ENCODE data around the gene SLC17A5. TPM values are rescaled to one million over a fixed set of nuclear protein-coding genes. Genes with fewer than 3 reads are reported as not detected.

Gene SLC17A5
- total and polyA plus RNA-seq, 9 of the 15 experiments (the other 6 are each of a cell fraction or from before 2014, with no cell fraction given): 1.3 to 7.2 (median 3.4) TPM

DNA sequence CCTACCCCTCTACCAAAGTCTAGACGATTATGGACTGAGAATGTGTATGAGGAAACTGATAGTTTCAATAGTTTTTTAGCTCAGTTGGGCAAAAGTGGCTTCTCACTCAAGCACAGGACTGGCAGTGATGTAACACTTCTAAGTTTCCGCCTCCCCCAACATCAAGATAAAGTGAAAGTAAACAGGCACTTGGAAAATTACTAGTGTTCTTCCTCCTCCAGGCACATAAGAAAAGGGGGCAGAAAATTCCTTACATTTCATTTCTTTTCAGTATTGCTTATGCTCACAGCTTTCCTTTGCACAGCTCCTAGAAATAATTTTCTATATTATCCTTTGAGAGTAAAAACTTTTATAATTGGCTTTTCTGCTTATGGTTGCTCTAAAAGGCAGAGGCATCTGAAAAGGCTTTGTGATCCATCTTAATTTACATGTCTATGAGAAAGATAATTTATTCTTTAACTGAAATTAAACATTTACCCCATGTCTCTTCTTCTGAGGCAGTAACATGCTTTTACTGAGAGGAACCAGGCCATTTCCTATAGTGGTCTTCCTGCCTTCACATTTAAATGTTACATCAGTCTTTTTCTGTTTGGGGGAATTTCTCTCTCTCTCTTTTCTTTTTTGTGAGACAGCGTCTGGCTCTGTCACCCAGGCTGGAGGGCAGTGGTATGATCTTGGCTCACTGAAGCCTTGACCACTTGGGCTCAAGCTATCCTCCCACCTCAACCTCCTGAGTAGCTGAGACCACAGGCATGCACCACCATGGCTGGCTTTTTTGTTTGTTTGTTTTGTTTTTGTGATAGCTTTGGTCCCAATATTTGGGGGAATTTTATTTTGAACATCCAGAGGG is 68.0 kb downstream of the SLC17A5 start (continued):
- TF ChIP-seq BRD9 (IDR thresholded peaks at IDR 0.05; ENCODE audit: low read depth, partially characterized antibody) (peak; percentile 24), JUND (IDR thresholded peaks at IDR 0.05; ENCODE audit: borderline replicate concordance, low read depth, low read length) (peak; percentile 53; the same call in 1 of the 2 replicates), JUND (tag; IDR thresholded peaks at IDR 0.05; ENCODE audit: borderline replicate concordance, low read depth, low read length) (peak; percentile 66; the same call in 1 of the 3 replicates), SREBF1 (IDR thresholded peaks at IDR 0.05; ENCODE audit: borderline replicate concordance, low read depth, low read length) (no peak), ZNF76 (CRISPR knock-in tag; IDR thresholded peaks at IDR 0.05; ENCODE audit: borderline replicate concordance) (no peak), NBN (IDR thresholded peaks at IDR 0.05; ENCODE audit: low read depth) (peak; percentile 26; the same call in 1 of the 2 replicates), SMARCE1 (IDR thresholded peaks at IDR 0.05) (peak; percentile 72; the same call in 1 of the 2 replicates), KDM1A (IDR thresholded peaks at IDR 0.05) (no peak), MTA3 (IDR thresholded peaks at IDR 0.05; ENCODE audit: borderline replicate concordance) (no peak; the same call in 1 of the 2 replicates)
- TF ChIP-seq, protein P1, sequence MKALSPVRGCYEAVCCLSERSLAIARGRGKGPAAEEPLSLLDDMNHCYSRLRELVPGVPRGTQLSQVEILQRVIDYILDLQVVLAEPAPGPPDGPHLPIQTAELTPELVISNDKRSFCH (CRISPR knock-in tag; IDR thresholded peaks at IDR 0.05): no peak
- TF ChIP-seq, protein P1 (tag; IDR thresholded peaks at IDR 0.05): no peak
- TF ChIP-seq, protein P2, sequence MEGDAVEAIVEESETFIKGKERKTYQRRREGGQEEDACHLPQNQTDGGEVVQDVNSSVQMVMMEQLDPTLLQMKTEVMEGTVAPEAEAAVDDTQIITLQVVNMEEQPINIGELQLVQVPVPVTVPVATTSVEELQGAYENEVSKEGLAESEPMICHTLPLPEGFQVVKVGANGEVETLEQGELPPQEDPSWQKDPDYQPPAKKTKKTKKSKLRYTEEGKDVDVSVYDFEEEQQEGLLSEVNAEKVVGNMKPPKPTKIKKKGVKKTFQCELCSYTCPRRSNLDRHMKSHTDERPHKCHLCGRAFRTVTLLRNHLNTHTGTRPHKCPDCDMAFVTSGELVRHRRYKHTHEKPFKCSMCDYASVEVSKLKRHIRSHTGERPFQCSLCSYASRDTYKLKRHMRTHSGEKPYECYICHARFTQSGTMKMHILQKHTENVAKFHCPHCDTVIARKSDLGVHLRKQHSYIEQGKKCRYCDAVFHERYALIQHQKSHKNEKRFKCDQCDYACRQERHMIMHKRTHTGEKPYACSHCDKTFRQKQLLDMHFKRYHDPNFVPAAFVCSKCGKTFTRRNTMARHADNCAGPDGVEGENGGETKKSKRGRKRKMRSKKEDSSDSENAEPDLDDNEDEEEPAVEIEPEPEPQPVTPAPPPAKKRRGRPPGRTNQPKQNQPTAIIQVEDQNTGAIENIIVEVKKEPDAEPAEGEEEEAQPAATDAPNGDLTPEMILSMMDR (IDR thresholded peaks at IDR 0.05 in 2 of 3, conservative IDR thresholded peaks at IDR 0.05 in 1 of 3; ENCODE audit: insufficient read depth in 2 of 3, low read depth in 1 of 3, low read length in 3 of 3): no peak
- TF ChIP-seq, protein P3, sequence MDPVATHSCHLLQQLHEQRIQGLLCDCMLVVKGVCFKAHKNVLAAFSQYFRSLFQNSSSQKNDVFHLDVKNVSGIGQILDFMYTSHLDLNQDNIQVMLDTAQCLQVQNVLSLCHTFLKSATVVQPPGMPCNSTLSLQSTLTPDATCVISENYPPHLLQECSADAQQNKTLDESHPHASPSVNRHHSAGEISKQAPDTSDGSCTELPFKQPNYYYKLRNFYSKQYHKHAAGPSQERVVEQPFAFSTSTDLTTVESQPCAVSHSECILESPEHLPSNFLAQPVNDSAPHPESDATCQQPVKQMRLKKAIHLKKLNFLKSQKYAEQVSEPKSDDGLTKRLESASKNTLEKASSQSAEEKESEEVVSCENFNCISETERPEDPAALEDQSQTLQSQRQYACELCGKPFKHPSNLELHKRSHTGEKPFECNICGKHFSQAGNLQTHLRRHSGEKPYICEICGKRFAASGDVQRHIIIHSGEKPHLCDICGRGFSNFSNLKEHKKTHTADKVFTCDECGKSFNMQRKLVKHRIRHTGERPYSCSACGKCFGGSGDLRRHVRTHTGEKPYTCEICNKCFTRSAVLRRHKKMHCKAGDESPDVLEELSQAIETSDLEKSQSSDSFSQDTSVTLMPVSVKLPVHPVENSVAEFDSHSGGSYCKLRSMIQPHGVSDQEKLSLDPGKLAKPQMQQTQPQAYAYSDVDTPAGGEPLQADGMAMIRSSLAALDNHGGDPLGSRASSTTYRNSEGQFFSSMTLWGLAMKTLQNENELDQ (CRISPR knock-in tag; IDR thresholded peaks at IDR 0.05; ENCODE audit: borderline replicate concordance): no peak
- TF ChIP-seq, protein P4, sequence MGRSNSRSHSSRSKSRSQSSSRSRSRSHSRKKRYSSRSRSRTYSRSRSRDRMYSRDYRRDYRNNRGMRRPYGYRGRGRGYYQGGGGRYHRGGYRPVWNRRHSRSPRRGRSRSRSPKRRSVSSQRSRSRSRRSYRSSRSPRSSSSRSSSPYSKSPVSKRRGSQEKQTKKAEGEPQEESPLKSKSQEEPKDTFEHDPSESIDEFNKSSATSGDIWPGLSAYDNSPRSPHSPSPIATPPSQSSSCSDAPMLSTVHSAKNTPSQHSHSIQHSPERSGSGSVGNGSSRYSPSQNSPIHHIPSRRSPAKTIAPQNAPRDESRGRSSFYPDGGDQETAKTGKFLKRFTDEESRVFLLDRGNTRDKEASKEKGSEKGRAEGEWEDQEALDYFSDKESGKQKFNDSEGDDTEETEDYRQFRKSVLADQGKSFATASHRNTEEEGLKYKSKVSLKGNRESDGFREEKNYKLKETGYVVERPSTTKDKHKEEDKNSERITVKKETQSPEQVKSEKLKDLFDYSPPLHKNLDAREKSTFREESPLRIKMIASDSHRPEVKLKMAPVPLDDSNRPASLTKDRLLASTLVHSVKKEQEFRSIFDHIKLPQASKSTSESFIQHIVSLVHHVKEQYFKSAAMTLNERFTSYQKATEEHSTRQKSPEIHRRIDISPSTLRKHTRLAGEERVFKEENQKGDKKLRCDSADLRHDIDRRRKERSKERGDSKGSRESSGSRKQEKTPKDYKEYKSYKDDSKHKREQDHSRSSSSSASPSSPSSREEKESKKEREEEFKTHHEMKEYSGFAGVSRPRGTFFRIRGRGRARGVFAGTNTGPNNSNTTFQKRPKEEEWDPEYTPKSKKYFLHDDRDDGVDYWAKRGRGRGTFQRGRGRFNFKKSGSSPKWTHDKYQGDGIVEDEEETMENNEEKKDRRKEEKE (IDR thresholded peaks at IDR 0.05; ENCODE audit: borderline replicate concordance in 1 of 2, control insufficient read depth in 1 of 2, low read depth in 2 of 2, low read length in 1 of 2): no peak
- TF ChIP-seq, protein P5, sequence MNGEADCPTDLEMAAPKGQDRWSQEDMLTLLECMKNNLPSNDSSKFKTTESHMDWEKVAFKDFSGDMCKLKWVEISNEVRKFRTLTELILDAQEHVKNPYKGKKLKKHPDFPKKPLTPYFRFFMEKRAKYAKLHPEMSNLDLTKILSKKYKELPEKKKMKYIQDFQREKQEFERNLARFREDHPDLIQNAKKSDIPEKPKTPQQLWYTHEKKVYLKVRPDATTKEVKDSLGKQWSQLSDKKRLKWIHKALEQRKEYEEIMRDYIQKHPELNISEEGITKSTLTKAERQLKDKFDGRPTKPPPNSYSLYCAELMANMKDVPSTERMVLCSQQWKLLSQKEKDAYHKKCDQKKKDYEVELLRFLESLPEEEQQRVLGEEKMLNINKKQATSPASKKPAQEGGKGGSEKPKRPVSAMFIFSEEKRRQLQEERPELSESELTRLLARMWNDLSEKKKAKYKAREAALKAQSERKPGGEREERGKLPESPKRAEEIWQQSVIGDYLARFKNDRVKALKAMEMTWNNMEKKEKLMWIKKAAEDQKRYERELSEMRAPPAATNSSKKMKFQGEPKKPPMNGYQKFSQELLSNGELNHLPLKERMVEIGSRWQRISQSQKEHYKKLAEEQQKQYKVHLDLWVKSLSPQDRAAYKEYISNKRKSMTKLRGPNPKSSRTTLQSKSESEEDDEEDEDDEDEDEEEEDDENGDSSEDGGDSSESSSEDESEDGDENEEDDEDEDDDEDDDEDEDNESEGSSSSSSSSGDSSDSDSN (IDR thresholded peaks at IDR 0.05; ENCODE audit: borderline replicate concordance in 1 of 2, low read depth in 2 of 2, low read length in 2 of 2): no peak

Measured in K562 (cell line).